GM18505 (cell line): ENCODE measurements around the gene PCGF1.
A peak's percentile ranks its signal among the peaks of the same experiment; 100 is the strongest.

Source experiments
- ATAC-seq: cut with Tn5 transposase; IDR thresholded peaks from one replicate; pipeline ENCODE4 v1.9.1; 2021; ENCODE audit not compliant: unreplicated experiment
- POLR2A ChIP-seq: IDR thresholded peaks from 4 replicates; pipeline ENCODE4 v1.6.1; 2011; ENCODE audit warnings: borderline replicate concordance; ENCODE audit not compliant: insufficient read depth, insufficient read length; ENCODE audit errors: extremely low read depth

PCGF1 gene

GRCh38 chr2:74507145-74507925, at the start of gene PCGF1:
Gene PCGF1, minus strand, starts transcription at chr2:74507695. Its CDS starts 27 bp downstream, at chr2:74507668.
- TF ChIP-seq POLR2A: peak; percentile 94
- peak; percentile 87 for ATAC-seq

- no peak for TF ChIP-seq POLR2A
- no peak for ATAC-seq
Observed at GRCh38 chr2:74556831-74557370, 49.4 kb upstream of the PCGF1 start.

GRCh38 chr2:74556159-74556558, 48.7 kb upstream of the PCGF1 start:
- ATAC-seq: no peak

GRCh38 chr2:74555610-74556103, 48.2 kb upstream of the PCGF1 start:
- no peak for TF ChIP-seq POLR2A
- no peak for ATAC-seq

More at GRCh38 chr2:74556159-74556558, 48.7 kb upstream of the PCGF1 start:
- no peak for TF ChIP-seq POLR2A

- peak; percentile 37 for TF ChIP-seq POLR2A
- ATAC-seq: no peak
Observed at GRCh38 chr2:74554820-74555531, 47.5 kb upstream of the PCGF1 start.

GRCh38 chr2:74553892-74554819, 46.7 kb upstream of the PCGF1 start, which contains the start of the genes DOK1 and LOXL3:
Gene DOK1, plus strand, starts transcription at chr2:74554720. Its CDS starts 35 bp downstream, at chr2:74554755.
Gene LOXL3, minus strand, starts transcription at chr2:74553942. Its CDS starts 1,308 bp downstream, at chr2:74552634.
- ATAC-seq: peak; percentile 48
- no peak for TF ChIP-seq POLR2A

- TF ChIP-seq POLR2A: no peak
- no peak for ATAC-seq
Observed at GRCh38 chr2:74552914-74553811, 45.7 kb upstream of the PCGF1 start.

- no peak for TF ChIP-seq POLR2A
- ATAC-seq: no peak
Observed at GRCh38 chr2:74551942-74552913, 44.7 kb upstream of the PCGF1 start.

GRCh38 chr2:74551530-74551929, 44.0 kb upstream of the PCGF1 start:
- ATAC-seq: no peak
- TF ChIP-seq POLR2A: no peak

- ATAC-seq: no peak
- no peak for TF ChIP-seq POLR2A
Observed at GRCh38 chr2:74550231-74550630, 42.7 kb upstream of the PCGF1 start.
